A549 (cell line): Measurements from ENCODE around the gene RBM24.

Experiments
- KDM1A ChIP-seq: fragments of 200-600 bp; sonication (generic); IDR thresholded peaks from 2 replicates; pipeline ENCODE4 v1.6.1; 2016; ENCODE audit warnings: low read depth, mild to moderate bottlenecking
- POLR2AphosphoS2 ChIP-seq: conservative IDR thresholded peaks from 2 replicates; pipeline ENCODE4 v1.6.1; 2012; ENCODE audit warnings: low read length, improper control_type of control experiment, inconsistent platforms

GRCh38 chr6:17250237-17250636 lies 30.9 kb upstream of the RBM24 start:
- no peak for TF ChIP-seq POLR2AphosphoS2
- TF ChIP-seq KDM1A, result no peak
